ENCODE data around the gene MAN2A1. TPM values are rescaled to one million over a fixed set of nuclear protein-coding genes. Genes with fewer than 3 reads are reported as not detected.
A peak's percentile ranks its signal among the peaks of the same experiment; 100 is the strongest.

The MAN2A1 gene
- total RNA-seq, 1 experiment from 2014 or later, result 78.0 TPM

- Histone ChIP-seq H3K23me2 (ENCODE audit: insufficient read length, low read depth, low read length, poor library complexity, severe bottlenecking) (no peaks in the 10 kb centered on the region), H3K27ac (ENCODE audit: insufficient read length, low read depth, low read length) (no peak overlapping the region), H2BK5ac (ENCODE audit: insufficient read length, low read length) (no peak overlapping the region), H3K4me2 (ENCODE audit: insufficient read depth, insufficient read length, low read length) (no peak overlapping the region), H2BK12ac (ENCODE audit: insufficient read length, low read depth, low read length) (no peak overlapping the region), H3K79me2 (ENCODE audit: insufficient read depth, low read length) (peaks cover 14% of the 10 kb centered on the region; the same call in 1 of the 2 replicates), H3K9ac (ENCODE audit: extremely low read depth, insufficient read length, low read length) (no peak overlapping the region), H4K20me1 (ENCODE audit: control insufficient read depth, insufficient read depth, insufficient read length) (no peaks in the 10 kb centered on the region), H3K18ac (ENCODE audit: insufficient read length, low read depth, low read length) (no peak overlapping the region), H3K4me1 (ENCODE audit: insufficient read depth, low read length) (peaks cover 4% of the 10 kb centered on the region; the same call in 1 of the 2 replicates), H3K4ac (ENCODE audit: low read depth, low read length) (no peak overlapping the region), H3K9me3 (ENCODE audit: control insufficient read depth, low read depth, low read length) (no peaks in the 10 kb centered on the region), H2AFZ (ENCODE audit: low read length) (no peak overlapping the region), H3K23ac (ENCODE audit: insufficient read length, low read depth, low read length) (no peak overlapping the region), H2AK5ac (ENCODE audit: insufficient read length, low read length) (no peak overlapping the region), H4K5ac (ENCODE audit: insufficient read length, low read depth, low read length) (no peak overlapping the region), H2BK15ac (ENCODE audit: low read depth, low read length) (no peak overlapping the region), H4K8ac (replicated peaks; ENCODE audit: insufficient read length, low read depth, low read length) (no peak overlapping the region), H3K14ac (ENCODE audit: insufficient read depth, low read length) (no peak overlapping the region), H3K27me3 (ENCODE audit: insufficient read depth, low read length) (no peaks in the 10 kb centered on the region), H3K56ac (ENCODE audit: insufficient read length, low read depth, low read length) (no peak overlapping the region), H3T11ph (ENCODE audit: low read length) (no peak overlapping the region), H2BK20ac (ENCODE audit: low read depth, low read length, poor library complexity, severe bottlenecking) (no peak overlapping the region), H4K91ac (ENCODE audit: insufficient read length, low read depth, low read length) (no peak overlapping the region), H2BK120ac (ENCODE audit: low read depth, low read length, poor library complexity, severe bottlenecking) (no peak overlapping the region), H3K79me1 (ENCODE audit: insufficient read depth, low read depth, low read length, poor library complexity, severe bottlenecking) (no peaks in the 10 kb centered on the region)
- Mint-ChIP-seq H3K27me3 (ENCODE audit: low read depth) (no peaks in the 10 kb centered on the region), H3K4me1 (peaks cover 34 to 50% of the 10 kb centered on the region in 2 experiments), H3K27ac (peak overlapping the region; percentile 62 to 65 (median 63); a peak in 5 of 7 replicates), H3K36me3 (ENCODE audit: insufficient read depth in 1 of 3, low read depth in 3 of 3) (peaks cover 5 to 22% (median 10%) of the 10 kb centered on the region in 3 experiments; a peak in 6 of 7 replicates), H3K9me3 (no peaks in the 10 kb centered on the region), H3K4me3 (no peak overlapping the region)
- DNase-seq, result no peak
- TF ChIP-seq CTCF (conservative IDR thresholded peaks at IDR 0.05), result no peak
Observed at GRCh38 chr5:109711673-109712072, 21.9 kb downstream of the MAN2A1 start.

All from H9 (cell line).